Neural progenitor cell (in vitro differentiated cells): ENCODE data around the gene DDX51. TPM values are rescaled to one million over a fixed set of nuclear protein-coding genes. Genes with fewer than 3 reads are reported as not detected.

Experiments
- DNase-seq: peaks from one replicate; pipeline ENCODE4 v3.0.0-alpha.2; 2016; ENCODE audit warnings: low spot score
- H2AFZ ChIP-seq: fragments of 200-600 bp; sonication (generic); replicated peaks from 2 replicates; pipeline ENCODE4 v1.6.1; 2016; ENCODE audit warnings: antibody characterized with exemption
- H3F3A ChIP-seq: fragments of 200-600 bp; sonication (generic); 2 replicates; pipeline ENCODE4 v1.6.1; 2016; ENCODE audit warnings: antibody characterized with exemption, low read depth
- H3K27ac ChIP-seq: fragments of 200-600 bp; sonication (generic); 2 replicates; pipeline ENCODE4 v1.5.1; 2016; ENCODE audit warnings: mild to moderate bottlenecking
- H3K27me3 ChIP-seq: fragments of 200-600 bp; sonication (generic); 2 replicates; pipeline ENCODE4 v1.6.1; 2016; ENCODE audit warnings: mild to moderate bottlenecking, moderate library complexity
- H3K36me3 ChIP-seq: fragments of 200-600 bp; sonication (generic); 2 replicates; pipeline ENCODE4 v1.5.1; 2016
- H3K4me1 ChIP-seq: fragments of 200-600 bp; sonication (generic); 2 replicates; pipeline ENCODE4 v1.6.1; 2016; ENCODE audit warnings: mixed run types
- H3K4me2 ChIP-seq: fragments of 200-600 bp; sonication (generic); 2 replicates; pipeline ENCODE4 v1.6.1; 2016
- H3K4me3 ChIP-seq: fragments of 200-600 bp; sonication (generic); 2 replicates; pipeline ENCODE4 v1.5.1; 2016
- H3K79me2 ChIP-seq: fragments of 200-600 bp; sonication (generic); 2 replicates; pipeline ENCODE4 v1.6.1; 2016; ENCODE audit warnings: low read depth
- H3K9ac ChIP-seq: fragments of 200-600 bp; sonication (generic); 2 replicates; pipeline ENCODE4 v1.6.1; 2016
- H3K9me3 ChIP-seq: fragments of 200-600 bp; sonication (generic); 2 replicates; pipeline ENCODE4 v1.5.1; 2016; ENCODE audit warnings: low read depth
- H4K20me1 ChIP-seq: fragments of 200-600 bp; sonication (generic); 2 replicates; pipeline ENCODE4 v1.6.1; 2016; ENCODE audit warnings: low read depth
- H3K27ac Mint-ChIP-seq: 3 replicates; pipeline ENCODE4 v1.8.0; 2021; ENCODE audit warnings: mixed read lengths
- H3K27me3 Mint-ChIP-seq: 2 replicates; pipeline ENCODE4 v1.8.0; 2022; ENCODE audit warnings: low read depth, mild to moderate bottlenecking, inconsistent platforms, moderate library complexity, mixed read lengths; ENCODE audit not compliant: insufficient read depth
- H3K36me3 Mint-ChIP-seq: 3 replicates; pipeline ENCODE4 v1.8.0; 2021; ENCODE audit warnings: mixed read lengths
- H3K4me1 Mint-ChIP-seq: 3 replicates; pipeline ENCODE4 v1.8.0; 2021; ENCODE audit warnings: mixed read lengths
- H3K4me3 Mint-ChIP-seq: 3 replicates; pipeline ENCODE4 v1.8.0; 2021; ENCODE audit warnings: mild to moderate bottlenecking, moderate library complexity, mixed read lengths
- H3K9me3 Mint-ChIP-seq: 3 replicates; pipeline ENCODE4 v1.8.0; 2020; ENCODE audit warnings: mixed read lengths
- EZH2 ChIP-seq: fragments of 200-600 bp; sonication (generic); IDR thresholded peaks from 2 replicates; pipeline ENCODE4 v1.6.1; 2017; ENCODE audit warnings: antibody characterized with exemption, mild to moderate bottlenecking, moderate library complexity
- EZH2phosphoT487 ChIP-seq: fragments of 200-600 bp; sonication (generic); IDR thresholded peaks from 2 replicates; pipeline ENCODE4 v1.6.1; 2017; ENCODE audit warnings: antibody characterized with exemption
- total RNA-seq: library from RNA; depleted of rRNA; stranded (reverse); fragments of >200 nt; gene quantifications from 2 replicates; pipeline ENCODE4 v1.2.3, GENCODE V29; 2015; ENCODE audit warnings: low replicate concordance
- TF ChIP-seq, protein P1 (sequence below): fragments of 200-600 bp; sonication (generic); IDR thresholded peaks from 2 replicates; pipeline ENCODE4 v1.5.1; 2017; ENCODE audit warnings: antibody characterized with exemption, mild to moderate bottlenecking

Gene DDX51
- total RNA-seq, 1 donor from 2014 or later: 8.5 TPM

DNA sequence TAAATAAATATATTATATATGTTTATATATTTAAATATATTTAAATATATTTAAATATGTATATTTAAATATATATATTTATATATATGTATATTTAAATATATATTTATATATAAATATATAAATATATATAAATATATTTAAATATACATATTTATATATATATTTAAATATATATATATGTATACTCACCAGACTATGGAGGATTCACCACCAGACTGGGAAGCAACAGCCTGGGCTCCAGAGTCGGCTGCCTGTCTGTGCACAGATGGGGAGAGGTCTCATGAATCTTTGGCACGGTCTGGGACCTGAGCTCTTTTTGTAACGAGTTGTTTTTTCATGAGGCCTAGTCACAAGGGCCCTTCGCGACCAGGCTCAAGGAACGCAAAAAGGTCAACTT lies 21.5 kb upstream of the DDX51 start:
- no peaks in the 10 kb centered on the region for H3K36me3 ChIP-seq
- H3K27me3 ChIP-seq: peaks cover 58% of the 10 kb centered on the region
- no peak overlapping the region for H2AFZ ChIP-seq
- no peak overlapping the region for H3K9ac ChIP-seq
- H3K36me3 Mint-ChIP-seq: no peaks in the 10 kb centered on the region
- no peaks in the 10 kb centered on the region for H3K4me1 ChIP-seq
- H3K27ac Mint-ChIP-seq: no peak overlapping the region
- H3F3A ChIP-seq: peaks cover 8% of the 10 kb centered on the region
- no peak overlapping the region for H3K4me2 ChIP-seq
- peaks cover 1% of the 10 kb centered on the region for H3K9me3 Mint-ChIP-seq
- H3K27me3 Mint-ChIP-seq: peaks cover 10% of the 10 kb centered on the region
- no peak overlapping the region for H3K4me3 Mint-ChIP-seq
- no peak for TF ChIP-seq EZH2
- no peak for TF ChIP-seq EZH2phosphoT487
- TF ChIP-seq, protein P1, sequence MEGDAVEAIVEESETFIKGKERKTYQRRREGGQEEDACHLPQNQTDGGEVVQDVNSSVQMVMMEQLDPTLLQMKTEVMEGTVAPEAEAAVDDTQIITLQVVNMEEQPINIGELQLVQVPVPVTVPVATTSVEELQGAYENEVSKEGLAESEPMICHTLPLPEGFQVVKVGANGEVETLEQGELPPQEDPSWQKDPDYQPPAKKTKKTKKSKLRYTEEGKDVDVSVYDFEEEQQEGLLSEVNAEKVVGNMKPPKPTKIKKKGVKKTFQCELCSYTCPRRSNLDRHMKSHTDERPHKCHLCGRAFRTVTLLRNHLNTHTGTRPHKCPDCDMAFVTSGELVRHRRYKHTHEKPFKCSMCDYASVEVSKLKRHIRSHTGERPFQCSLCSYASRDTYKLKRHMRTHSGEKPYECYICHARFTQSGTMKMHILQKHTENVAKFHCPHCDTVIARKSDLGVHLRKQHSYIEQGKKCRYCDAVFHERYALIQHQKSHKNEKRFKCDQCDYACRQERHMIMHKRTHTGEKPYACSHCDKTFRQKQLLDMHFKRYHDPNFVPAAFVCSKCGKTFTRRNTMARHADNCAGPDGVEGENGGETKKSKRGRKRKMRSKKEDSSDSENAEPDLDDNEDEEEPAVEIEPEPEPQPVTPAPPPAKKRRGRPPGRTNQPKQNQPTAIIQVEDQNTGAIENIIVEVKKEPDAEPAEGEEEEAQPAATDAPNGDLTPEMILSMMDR: no peak
- no peak for DNase-seq
- H4K20me1 ChIP-seq: peaks cover 4% of the 10 kb centered on the region
- no peak overlapping the region for H3K4me3 ChIP-seq
- H3K4me1 Mint-ChIP-seq: no peaks in the 10 kb centered on the region
- H3K79me2 ChIP-seq: no peaks in the 10 kb centered on the region
- no peak overlapping the region for H3K27ac ChIP-seq
- no peaks in the 10 kb centered on the region for H3K9me3 ChIP-seq

DNA sequence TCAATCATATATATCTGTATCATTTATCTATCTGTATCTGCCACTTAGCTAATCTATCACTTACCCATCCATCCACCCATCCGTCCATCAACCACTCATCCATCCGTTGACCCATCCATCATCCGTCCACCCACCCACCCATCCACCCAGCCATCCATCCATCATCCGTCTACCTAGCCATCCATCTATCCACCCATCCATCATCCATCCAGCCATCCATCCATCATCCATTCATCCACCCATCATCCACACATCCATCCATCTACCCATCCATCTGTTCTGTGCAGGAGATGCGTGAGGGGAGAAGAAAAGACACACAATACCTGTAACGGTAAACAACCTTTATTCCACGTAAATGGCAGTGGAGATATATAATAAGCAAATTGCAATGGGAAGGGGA lies 20.3 kb upstream of the DDX51 start:
- Mint-ChIP-seq H3K4me1 (no peaks in the 10 kb centered on the region), H3K36me3 (no peaks in the 10 kb centered on the region), H3K27ac (no peak overlapping the region), H3K9me3 (peaks cover 1% of the 10 kb centered on the region), H3K27me3 (peaks cover 10% of the 10 kb centered on the region), H3K4me3 (no peak overlapping the region)
- DNase-seq: no peak
- Histone ChIP-seq H3K4me3 (no peak overlapping the region), H3K27ac (no peak overlapping the region), H3F3A (peaks cover 8% of the 10 kb centered on the region), H3K36me3 (no peaks in the 10 kb centered on the region), H3K9ac (no peak overlapping the region), H3K4me1 (no peaks in the 10 kb centered on the region), H3K9me3 (no peaks in the 10 kb centered on the region), H3K4me2 (no peak overlapping the region), H3K79me2 (no peaks in the 10 kb centered on the region), H3K27me3 (peaks cover 46% of the 10 kb centered on the region), H4K20me1 (peaks cover 4% of the 10 kb centered on the region), H2AFZ (no peak overlapping the region)
- TF ChIP-seq EZH2phosphoT487: no peak
- no peak for TF ChIP-seq EZH2
- TF ChIP-seq, protein P1: no peak

DNA sequence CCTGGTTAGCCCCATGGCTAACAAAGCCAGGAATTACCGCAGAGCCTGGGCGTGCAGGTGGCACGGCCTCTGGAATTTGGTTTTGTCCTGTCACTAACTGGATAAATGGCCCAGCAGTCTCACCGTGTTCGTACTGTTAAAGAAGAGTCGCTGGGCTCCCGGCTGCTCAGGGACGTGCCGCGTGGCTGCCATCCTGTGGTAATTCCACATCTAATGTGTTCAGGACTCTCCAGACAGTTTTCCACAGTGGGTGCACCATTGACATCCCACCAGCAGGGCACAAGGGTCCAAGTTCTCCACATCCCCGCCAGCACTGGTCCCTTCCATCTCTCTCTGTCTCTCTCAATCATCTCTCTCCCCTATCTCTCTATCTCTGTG lies 19.8 kb upstream of the DDX51 start:
- Mint-ChIP-seq H3K27ac (no peak overlapping the region), H3K36me3 (no peaks in the 10 kb centered on the region), H3K4me1 (no peaks in the 10 kb centered on the region), H3K9me3 (peaks cover 1% of the 10 kb centered on the region), H3K27me3 (peaks cover 10% of the 10 kb centered on the region), H3K4me3 (no peak overlapping the region)
- H3K4me1 ChIP-seq: no peaks in the 10 kb centered on the region
- no peaks in the 10 kb centered on the region for H3K79me2 ChIP-seq
- H4K20me1 ChIP-seq: peaks cover 4% of the 10 kb centered on the region
- H3K27me3 ChIP-seq: peaks cover 45% of the 10 kb centered on the region
- no peak overlapping the region for H3K4me2 ChIP-seq
- no peaks in the 10 kb centered on the region for H3K36me3 ChIP-seq
- no peak for DNase-seq
- no peak overlapping the region for H3K27ac ChIP-seq
- no peak overlapping the region for H2AFZ ChIP-seq
- TF ChIP-seq EZH2phosphoT487 (no peak), EZH2 (no peak)
- TF ChIP-seq, protein P1: no peak
- no peaks in the 10 kb centered on the region for H3K9me3 ChIP-seq
- H3K4me3 ChIP-seq: no peak overlapping the region
- peaks cover 8% of the 10 kb centered on the region for H3F3A ChIP-seq
- no peak overlapping the region for H3K9ac ChIP-seq
